Measurements from ENCODE around the gene MRPL22.

DNA sequence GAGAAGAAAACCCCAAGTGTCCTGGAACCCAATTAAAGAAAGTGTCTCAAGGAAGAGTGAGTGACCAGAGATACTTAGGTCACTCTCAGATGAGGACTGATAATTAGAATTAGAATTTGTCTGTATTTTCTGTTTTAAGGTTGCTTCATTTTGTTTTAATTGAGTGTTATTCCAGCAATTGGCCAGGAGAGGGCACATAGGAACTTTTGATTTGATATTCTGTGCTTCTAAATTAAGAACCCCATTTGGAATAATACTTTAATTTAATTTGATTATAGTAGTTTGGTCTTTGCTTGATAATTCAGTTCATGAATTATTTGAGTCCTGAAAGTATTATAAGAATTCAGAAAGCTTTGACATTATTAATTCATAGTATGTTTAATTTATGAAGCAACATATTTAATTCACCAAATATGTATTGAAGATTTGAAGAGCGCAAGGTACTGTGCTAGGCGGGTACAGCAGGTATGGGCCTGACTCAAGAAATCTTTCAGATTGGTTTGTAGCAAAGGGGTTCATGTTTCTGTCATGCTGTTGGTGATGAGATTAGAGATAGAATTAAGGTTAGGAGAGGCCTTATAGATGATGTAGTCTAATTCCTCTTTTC, 4.9 kb downstream of the MRPL22 start:
- TF ChIP-seq, protein P1, sequence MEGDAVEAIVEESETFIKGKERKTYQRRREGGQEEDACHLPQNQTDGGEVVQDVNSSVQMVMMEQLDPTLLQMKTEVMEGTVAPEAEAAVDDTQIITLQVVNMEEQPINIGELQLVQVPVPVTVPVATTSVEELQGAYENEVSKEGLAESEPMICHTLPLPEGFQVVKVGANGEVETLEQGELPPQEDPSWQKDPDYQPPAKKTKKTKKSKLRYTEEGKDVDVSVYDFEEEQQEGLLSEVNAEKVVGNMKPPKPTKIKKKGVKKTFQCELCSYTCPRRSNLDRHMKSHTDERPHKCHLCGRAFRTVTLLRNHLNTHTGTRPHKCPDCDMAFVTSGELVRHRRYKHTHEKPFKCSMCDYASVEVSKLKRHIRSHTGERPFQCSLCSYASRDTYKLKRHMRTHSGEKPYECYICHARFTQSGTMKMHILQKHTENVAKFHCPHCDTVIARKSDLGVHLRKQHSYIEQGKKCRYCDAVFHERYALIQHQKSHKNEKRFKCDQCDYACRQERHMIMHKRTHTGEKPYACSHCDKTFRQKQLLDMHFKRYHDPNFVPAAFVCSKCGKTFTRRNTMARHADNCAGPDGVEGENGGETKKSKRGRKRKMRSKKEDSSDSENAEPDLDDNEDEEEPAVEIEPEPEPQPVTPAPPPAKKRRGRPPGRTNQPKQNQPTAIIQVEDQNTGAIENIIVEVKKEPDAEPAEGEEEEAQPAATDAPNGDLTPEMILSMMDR (conservative IDR thresholded peaks at IDR 0.05), result peak; percentile 81
- no peak for TF ChIP-seq EZH2 (IDR thresholded peaks at IDR 0.05; ENCODE audit: low read depth)

All from PC-9 (cell line).